Hematopoietic multipotent progenitor cell treated with erythropoietin and hydrocortisone succinate and interleukin-3 and kit ligand, for 15 days (in vitro differentiated cells): ENCODE measurements around the gene NOL4L.
"Not testable (repeated sequence)": the region's sequence is repeated elsewhere in the genome, so short reads cannot be mapped to it uniquely, and the experiment has no call there.

Experiments
- DNase-seq: peaks from one replicate; pipeline ENCODE4 v3.0.0-alpha.2; 2015; ENCODE audit warnings: low spot score

Gene NOL4L

DNA sequence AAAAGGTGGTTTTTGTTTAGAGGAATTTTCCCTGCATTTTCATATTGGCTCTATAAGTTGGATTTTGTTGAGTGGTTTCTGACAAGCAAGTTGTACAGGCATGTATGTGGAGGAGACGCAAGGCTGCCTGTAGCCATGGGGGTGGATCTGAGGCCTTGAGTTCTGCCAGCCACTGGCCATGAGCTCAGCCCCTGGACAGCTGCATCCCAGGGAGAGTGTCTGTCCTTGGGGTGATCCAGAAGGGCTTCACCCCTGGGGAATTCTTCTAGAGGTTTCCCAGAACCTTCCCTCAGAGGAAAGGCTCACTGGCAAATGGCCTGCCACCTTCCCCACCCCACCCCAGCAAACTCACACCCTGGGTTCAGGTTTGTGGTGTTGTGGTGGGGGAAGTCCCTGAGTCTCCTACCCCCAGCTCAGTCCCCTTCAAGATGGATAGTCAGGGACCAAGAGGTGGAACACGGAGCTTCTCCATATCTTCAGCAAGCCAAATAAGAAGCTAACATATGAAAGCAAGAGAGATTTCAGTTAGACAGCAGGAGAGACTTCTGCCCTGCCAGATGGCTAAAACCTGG, 11.6 kb upstream of the NOL4L start:
- no peak for DNase-seq

DNA sequence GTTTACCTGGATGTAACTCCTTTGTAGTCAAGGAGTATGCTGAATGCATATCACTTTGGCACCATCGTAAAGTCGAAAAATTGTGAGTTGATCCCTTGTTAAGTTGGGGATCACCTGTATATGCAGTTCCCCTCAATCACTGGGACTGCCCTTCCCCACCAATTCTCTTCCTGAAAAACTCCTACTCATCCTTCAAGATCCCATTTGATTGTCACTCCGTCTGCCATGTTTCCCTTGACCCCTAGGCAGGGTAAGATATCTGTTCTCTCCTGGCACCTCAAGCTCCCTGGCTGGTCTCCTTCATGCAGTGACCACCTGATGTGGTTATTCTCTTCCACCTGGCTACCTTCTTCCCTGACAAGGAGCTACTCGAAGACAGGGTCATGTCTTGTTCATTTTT, 10.0 kb upstream of the NOL4L start:
- DNase-seq = no peak

DNA sequence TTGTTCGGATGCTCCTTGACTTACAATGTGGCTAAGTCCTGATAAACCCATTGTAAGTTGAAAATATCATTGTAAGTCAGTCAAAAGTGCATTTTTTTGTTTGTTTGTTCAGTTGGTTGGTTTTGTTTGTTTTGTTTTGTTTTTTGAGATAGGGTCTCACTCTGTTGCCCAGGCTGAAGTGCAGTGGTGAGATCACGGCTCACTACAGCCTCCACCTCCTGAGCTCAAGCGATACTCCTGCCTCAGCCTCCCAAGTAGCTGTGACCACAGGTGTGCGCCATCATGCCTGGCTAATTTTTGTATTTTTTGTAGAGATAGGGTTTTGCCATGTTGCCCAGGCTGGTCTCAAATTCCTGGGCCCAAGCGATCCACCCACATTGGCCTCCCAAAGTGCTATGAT, 9.5 kb upstream of the NOL4L start:
- not testable (repeated sequence) for DNase-seq

DNA sequence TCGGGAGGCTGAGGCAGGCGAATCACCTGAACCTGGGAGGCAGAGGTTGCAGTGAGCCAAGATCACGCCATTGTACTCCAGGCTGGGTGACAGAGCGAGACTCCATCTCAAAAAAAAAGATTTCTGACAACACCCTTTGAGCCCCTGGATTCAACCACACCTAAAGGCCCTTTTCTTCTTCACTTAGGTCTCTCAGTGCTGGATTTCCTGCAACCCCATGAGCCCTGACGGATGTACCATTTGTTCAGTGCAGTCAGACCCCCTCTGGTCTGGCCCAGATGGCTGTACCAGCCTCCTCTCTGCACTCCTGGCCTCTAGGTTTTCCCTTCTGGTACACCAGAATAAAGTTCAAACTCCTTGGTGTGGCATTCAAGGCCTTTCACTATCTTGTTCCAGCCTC, 9.1 kb upstream of the NOL4L start:
- DNase-seq = no peak

DNA sequence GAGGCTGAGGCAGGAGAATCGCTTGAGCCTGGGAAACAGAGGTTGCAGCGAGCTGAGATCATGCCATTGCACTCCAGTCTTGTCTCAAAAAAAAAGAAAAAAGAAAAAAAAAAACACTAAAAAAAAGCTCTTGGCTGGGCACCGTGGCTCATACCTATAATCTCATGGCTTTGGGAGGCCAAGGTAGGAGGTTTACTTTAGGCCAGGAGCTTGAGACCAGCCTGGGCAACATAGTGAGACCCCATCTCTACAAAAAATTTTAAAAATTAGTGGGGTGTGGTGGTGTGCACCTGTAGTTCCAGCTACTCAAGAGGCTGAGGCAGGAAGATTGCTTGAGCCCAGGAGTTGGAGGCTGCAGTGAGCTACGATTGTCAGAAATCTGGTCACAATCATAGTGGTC, 7.5 kb upstream of the NOL4L start:
- DNase-seq = not testable (repeated sequence)

DNA sequence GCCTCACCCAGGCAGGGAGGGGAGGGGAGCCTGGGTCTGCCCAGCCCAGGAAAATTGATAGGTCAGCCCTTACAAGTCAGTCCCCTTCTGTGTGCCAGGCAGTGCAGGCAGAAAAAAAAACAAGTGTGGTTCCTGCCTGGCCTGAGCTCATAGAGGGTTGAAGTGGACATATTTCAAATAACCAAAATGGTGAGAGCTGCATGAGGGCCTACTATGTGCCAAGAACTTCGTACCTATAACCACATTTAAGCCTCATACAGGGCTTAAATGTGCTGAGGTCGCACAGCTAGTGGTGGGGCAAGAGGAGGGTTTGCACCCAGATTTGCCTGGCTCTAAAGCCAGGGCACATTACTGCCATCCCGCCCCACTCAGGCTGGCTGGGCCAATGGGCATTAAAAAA, 6.9 kb upstream of the NOL4L start:
- no peak for DNase-seq

DNA sequence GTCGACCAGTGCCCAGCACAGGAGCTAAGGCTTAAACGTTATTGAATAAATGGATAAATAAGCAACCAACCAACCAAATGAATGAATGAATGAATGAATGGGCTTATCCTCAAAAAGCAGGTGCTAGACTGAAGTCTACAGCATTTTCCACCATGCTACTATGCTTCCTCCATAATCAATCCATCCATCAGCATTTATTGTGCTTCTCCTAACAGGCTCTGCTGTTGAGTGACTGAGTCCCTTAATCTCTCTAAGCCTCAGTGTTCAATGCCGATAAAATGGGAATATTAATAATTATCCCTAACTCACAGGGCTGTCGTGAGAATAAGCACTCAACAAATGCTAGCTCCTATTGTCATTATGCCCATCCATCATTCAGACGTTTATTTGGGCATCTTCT, 4.6 kb upstream of the NOL4L start:
- DNase-seq = no peak

DNA sequence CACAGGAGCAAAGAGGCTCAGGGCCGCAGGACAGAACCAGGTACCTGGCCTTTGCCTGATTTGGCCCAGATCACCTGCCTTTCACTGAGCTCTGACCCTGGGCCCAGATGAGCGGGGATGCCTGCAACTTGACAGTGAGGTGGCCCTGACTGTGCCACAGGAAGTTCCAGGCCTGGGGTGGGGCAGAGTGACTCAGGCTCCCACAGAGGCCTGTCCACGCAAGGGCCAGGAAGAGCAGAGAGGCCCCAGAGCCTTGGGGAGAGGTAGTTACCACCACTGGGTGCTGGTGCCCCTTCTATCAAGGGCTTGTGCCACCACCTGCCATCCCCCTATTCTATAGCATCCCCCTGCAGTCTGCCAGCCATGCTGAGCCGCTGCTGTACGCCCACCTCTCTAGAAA, 4.1 kb upstream of the NOL4L start:
- DNase-seq = no peak

DNA sequence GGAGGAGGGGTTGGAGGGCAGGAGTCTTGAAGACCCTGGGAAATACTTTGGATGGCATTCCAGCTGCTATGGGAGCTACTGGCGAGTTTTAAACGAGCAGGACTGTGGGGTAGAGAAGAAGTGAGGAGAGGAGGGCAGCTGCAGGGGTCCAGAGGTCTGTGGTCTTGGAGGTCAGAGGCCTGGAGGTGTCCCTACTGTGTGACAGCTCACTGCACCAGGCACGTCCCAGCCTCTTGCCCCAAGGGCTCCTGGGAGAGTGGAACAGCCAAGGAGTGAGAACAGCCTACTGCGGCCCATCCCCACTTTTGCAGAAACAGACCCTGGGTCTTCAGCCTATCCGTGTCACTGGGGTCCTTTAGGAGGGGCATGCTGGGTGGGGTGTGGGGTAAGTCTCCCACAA, 2.9 kb upstream of the NOL4L start:
- no peak for DNase-seq

DNA sequence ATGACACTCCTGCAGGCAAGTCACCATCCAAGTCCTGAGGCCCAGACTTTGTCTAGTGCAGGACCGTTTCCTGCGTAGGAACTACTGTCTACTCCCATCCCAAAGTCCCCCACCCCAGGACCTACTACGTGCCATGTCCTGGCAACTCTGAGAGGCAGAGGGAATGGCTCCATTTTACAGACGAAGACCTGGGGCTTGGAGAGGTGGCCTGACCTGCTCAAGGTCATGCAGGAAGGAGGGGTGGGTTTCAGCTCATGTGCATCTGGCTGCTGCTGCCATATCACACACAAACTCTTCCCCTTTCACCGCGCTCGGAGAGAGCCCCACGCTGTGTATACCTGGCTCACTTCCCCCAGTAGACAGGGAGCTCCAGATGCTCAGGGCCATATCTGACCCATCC, 1.2 kb upstream of the NOL4L start:
- DNase-seq = no peak

DNA sequence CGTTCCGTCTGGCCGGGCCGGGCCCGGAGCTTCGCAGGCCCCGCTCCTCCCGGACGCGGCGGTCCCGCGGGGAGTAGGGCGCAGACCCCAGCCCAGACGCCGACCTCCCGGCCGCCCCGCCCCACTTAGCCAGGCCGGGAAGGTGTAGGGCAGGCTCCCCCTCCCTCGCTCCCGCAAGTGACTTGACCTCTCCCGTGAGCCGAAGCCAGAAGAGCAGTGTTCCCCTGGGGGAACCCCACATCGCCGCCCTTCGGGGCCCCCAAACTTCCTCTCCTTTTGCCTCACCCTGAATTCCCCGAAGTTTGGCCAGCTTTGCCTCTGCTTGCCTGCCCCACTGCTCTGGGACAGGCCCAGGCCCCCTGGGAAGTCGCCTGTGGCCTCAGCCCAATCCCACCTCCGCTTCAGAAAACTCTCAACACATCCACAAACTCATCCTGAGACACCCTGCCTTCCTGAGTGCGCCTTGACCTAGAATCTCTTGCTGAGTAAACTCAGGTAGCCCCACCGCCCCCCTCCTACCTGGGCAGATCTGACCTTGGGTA, 524 bp upstream of the NOL4L start:
- DNase-seq = no peak

DNA sequence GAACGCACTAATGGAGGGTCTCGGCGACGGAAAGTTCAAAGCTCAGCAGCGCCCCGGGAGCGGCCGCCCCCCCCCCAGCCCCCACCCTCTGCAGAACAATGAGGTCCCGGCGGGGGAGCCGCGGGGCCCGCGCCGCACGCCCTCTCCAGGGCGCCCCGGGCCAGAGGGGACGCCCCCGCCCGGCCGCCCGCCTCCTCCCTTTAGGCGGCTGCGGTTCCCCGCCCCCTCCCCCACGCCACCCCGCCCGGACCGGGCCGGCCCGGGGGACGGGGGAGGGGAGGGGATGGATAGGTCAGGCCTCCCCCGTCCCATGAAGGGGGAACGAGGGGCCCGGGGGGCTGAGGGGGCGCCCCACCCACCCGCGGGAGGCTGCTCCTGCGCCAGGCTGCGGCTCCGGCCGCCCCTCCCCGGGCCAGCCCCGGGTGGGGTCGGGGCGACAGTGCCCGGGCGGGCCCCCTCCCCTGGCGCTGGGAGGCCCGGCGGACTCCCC, 1.5 kb downstream of the NOL4L start:
- no peak for DNase-seq

DNA sequence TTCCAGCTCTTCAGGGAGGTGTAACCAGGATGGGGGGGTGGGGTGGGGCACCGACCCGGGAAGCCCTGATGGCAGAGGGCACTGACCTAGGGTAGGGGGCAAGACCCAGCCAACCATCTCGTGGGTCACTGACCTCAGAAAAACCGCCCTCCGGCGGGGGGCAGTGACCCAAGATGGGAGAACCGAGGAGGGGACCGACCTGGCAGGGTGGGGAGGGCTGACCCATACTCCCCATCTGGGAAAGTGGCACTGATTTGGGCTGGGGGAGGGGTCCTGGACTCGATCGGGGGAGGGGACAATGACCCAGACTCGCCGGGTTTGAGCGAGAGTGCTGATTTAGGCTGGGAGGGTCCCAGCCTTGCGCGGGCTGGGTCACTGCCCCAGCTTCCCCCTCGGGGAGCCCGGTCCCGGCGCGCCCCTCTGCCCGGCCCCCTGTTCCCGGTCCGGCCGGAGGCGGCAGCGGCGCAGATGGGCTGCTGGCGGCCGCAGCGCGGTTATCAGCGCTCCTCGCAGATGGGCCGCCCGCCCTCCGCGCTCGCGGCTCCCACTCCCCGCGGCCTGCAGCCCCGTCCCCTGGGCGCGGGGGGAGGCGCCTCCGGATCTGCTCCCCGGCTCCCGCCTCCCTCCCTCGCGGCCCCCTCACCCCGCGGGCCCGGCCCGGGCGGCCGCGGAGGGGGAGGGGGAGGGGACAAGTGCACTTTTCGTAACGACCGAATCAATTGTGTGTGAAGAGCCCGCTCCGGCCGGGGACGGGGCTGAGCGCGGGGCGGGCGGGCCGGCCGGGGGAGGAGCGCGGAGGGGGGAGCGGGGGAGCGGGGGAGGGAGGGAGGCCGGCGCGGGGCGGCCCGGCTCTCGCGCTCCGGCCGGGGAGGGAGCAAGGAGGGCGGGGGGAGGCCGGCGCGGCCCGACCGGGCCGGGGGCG, 2.2 kb downstream of the NOL4L start:
- DNase-seq = no peak

DNA sequence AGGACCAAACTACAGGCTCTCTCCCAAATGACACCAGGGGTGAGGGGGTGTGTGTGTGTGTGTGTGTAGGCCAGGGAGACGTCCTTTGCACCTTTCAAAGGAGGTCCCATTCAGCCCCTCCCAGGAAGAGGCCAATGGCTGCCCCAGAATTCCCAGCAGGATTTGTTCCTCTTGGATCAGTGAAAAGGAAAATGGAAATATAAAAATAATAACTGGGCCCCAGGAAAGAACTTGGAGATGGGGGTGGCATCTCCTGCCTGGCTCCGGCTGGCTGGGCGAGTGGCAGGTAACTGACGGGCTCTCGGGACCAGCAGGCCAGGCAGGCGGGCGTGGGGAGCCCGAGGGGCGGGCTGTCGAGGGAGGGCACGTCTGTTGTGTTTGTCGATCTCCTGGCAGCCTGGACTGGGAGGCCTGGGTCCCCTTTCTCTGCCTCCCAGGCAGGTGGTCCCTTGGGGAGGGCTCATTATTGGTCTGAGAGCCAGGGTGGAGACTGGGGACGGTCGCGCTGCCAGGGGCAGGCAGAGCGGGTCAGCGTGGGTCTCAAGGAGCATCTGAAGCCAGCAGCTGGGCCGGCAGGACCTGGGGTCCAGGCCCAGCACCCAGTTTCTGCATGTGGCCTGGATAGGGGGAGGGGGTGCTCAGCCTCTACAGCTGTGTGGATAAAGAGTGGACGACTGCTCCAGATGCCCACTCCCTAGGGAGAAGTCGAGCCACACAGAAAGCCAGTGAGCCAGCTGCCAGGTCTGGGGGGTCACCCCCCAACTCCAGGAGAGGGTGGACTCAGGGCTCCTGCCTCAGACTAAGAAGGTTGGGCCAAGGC, 3.1 kb downstream of the NOL4L start:
- no peak for DNase-seq

DNA sequence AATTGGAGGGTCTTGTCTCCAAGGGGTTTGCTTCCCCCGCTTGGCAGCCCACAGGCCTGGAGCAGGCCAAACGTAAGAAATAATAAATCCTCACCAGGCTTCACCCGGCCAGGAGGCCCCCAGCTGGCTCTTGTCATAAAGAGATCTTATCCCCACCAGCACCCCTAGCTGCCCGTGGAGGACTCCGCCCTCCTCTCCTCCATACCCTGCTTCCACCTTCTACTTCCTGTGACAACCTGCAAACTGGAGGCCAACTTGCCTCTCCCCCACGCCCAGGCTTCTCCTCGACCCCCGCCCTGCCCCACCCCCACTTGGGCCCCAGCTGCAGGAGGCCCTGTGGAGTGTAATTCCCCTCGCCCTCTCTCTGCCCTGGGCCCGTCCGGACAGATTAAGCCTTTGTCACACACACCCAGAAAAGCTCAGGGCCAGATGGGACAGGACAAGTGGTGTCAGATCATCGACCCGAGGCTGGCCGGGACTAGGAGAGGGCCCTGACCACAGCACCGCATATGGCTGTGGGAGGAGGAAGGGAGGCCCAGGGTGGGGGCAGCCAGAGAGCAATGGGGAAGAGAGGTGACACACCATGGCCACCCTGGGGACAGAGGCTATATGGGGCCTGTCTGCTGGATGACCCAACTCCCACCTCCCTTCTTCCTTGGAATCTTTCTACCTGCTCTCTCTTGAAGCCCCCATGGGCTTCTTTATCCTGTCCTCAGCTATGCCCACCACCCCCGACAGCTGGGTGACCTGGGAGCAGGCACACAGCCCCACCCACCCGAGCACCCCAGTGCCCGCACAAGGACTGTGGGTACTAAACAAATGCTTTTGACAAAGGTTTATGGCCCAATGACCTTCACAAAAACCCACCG, 3.9 kb downstream of the NOL4L start:
- DNase-seq = no peak

DNA sequence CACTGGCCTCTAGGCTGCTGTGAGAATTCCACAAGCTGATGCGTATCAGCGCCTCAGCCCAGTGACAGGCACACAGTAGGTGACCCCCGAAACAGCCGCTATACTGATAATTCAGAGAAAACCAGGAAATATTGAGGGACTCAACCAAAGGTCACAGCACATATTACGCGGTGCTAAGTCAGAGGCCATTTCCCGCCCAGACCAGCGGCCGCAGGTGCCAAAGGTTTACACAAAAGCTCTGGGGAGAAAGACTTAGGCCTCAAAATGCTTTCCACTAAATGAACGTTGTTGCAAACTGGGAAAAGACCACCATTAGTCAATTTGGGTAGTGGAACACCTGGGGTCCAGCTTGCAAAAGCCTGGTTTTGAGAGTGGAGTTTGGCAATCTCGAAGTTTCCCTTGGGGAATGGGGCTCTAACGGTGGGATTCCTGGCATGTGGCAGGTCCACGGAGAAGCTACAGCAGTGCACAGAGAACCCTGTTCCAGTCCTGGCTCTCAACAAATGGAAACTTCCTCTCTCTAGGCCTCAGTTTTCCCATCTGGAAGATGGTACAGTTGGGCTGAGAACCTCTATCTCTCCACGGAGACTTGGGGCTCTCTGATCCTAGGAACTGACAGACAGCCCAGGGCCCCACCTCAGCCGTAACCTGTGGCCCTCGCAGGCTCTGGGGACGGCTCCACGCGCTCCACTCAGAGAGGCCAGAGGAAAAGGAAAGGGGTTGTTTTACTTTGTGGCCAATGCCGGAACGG, 4.7 kb downstream of the NOL4L start:
- DNase-seq = no peak

DNA sequence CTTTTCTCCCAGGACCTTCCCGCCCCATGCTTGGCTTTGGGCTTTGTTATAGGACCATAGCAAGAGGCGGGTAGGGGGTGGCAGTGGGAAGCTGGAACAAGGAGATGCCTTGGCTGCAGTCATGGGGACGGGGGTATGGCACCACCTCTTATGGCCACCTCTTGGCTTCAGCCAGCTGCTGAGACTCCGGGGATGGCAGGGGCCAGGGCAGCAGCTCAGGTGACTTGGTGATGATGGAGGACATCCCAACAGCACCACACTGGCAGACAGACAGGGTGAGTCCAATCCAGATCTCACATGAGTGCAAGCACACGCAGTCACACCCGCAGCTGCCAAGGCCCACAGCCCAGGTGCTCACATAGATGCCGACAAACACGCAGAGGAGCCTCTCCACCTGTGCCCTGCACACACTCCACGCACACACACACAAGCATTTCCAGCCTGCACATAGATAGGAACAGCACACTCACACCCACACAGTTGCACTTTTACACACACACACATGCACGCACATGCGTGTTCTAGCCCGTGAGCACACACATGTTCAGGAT, 6.2 kb downstream of the NOL4L start:
- DNase-seq = no peak

DNA sequence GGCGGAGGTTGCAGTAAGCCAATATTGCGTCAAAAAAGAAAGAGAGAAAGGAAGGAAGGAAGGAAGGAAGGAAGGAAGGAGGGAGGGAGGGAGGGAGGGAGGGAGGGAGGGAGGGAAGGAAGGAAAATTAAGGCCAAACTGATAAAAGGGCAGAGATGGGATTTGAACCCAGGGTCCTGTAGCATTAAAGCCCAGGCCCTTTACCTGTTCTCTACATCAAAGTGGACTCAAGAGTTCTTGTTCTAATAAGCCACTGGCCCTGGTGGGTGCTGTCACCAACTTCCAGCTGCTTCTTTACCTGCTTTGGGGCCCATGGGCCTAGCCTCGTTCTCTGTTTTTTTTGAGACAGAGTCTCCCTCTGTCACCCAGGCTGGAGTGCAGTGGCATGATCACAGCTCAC, 7.1 kb downstream of the NOL4L start:
- DNase-seq = not testable (repeated sequence)

DNA sequence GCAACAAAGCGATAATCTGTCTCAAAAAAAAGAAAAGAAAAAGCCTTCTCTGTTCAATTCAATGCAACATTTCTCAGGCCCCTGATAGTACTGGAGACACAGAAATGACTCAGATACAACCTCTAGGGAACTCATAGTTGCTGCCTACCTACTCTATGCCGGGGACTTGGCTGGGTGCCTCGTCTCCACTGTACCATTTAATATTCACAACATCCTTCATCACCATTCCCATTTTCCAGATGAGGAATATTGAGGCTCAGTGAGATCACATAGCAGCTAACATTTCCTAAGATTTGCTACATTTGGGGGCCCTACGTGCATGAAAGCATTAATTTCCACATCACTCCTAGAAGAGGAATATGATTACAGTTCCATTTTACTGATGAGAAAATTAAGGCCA, 7.5 kb downstream of the NOL4L start:
- DNase-seq = no peak

DNA sequence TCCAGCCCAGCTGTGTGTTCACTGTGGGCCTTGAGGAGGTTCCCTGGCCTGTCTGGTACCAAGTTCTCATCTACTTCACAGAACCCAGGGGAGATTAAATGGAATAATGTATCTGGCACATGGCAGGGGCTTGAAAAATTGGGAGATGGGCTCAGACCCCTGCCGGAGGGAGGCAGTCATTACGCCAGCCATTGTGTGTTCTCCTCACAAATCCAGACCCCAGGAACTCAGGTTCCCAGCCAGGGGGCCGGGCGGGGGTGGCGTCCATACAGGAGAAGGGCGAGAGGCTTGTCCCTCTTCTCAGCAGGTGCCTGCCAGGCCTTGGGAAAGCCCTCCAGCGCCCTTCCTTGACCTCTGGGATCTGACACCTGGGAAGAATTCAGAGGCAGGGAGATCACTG, 8.1 kb downstream of the NOL4L start:
- DNase-seq = no peak
